ENCODE measurements around the gene IL1A. TPM values are rescaled to one million over a fixed set of nuclear protein-coding genes. Genes with fewer than 3 reads are reported as not detected.

The IL1A gene
- total and polyA plus RNA-seq, 2 donors (not counting 3 experiments of a cell fraction or from before 2014, with no cell fraction given) = 0.29 to 1.4 TPM

DNA sequence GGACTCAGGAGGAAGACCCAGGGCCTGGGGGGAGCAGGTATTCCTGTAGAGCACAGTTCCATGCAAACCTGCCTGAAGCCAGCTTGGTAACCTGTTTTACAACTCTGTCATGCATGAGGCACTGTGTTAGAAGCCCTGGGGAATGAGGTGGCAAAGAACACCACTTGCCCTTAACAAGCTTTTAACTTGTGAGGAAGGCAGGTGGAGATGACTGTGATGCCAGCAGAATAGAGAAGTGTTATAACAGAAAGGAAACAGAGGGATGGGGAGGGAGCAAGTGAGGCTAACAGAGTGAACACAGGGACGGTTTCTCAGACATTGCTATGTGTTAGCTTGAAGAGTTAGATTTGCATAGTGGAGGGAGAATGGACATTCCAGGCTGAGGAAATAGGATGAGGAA is 11.5 kb upstream of the IL1A start:
- H3K9me1 ChIP-seq (replicated peaks; ENCODE audit: control insufficient read depth, extremely low read depth, insufficient read depth, low read length) = no peaks in the 10 kb centered on the region
- POLR2A ChIA-PET = no interaction called here
- no TSS peak for BruUV-seq (replicated peaks)
- no peaks in the 10 kb centered on the region for H3K36me3 ChIP-seq (ENCODE audit: control insufficient read depth in 2 of 2, extremely low read depth in 1 of 2, insufficient read depth in 2 of 2, low read length in 2 of 2)
- H3K4me3 ChIP-seq (replicated peaks in 1 of 3; ENCODE audit: insufficient read depth in 1 of 3, low read depth in 1 of 3, low read length in 3 of 3) = no peak overlapping the region
- TF ChIP-seq MYC (IDR thresholded peaks at IDR 0.05; ENCODE audit: low read depth, low read length) = no peak
- TF ChIP-seq POLR2A (IDR thresholded peaks at IDR 0.05; ENCODE audit: low read depth, low read length) = no peak
- TF ChIP-seq, protein P1, sequence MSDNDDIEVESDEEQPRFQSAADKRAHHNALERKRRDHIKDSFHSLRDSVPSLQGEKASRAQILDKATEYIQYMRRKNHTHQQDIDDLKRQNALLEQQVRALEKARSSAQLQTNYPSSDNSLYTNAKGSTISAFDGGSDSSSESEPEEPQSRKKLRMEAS (IDR thresholded peaks at IDR 0.05; ENCODE audit: insufficient read depth, insufficient read length) = no peak
- TF ChIP-seq EZH2 (IDR thresholded peaks at IDR 0.05; ENCODE audit: borderline replicate concordance, low read depth, low read length, severe bottlenecking) = no peak
- TF ChIP-seq, protein P2, sequence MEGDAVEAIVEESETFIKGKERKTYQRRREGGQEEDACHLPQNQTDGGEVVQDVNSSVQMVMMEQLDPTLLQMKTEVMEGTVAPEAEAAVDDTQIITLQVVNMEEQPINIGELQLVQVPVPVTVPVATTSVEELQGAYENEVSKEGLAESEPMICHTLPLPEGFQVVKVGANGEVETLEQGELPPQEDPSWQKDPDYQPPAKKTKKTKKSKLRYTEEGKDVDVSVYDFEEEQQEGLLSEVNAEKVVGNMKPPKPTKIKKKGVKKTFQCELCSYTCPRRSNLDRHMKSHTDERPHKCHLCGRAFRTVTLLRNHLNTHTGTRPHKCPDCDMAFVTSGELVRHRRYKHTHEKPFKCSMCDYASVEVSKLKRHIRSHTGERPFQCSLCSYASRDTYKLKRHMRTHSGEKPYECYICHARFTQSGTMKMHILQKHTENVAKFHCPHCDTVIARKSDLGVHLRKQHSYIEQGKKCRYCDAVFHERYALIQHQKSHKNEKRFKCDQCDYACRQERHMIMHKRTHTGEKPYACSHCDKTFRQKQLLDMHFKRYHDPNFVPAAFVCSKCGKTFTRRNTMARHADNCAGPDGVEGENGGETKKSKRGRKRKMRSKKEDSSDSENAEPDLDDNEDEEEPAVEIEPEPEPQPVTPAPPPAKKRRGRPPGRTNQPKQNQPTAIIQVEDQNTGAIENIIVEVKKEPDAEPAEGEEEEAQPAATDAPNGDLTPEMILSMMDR (IDR thresholded peaks at IDR 0.05; ENCODE audit: extremely low read depth in 1 of 2, insufficient read depth in 1 of 2, low read depth in 1 of 2, low read length in 2 of 2) = no peak
- TF ChIP-seq FOS (IDR thresholded peaks at IDR 0.05; ENCODE audit: borderline replicate concordance, insufficient read depth, low read length) = no peak
- no peak for TF ChIP-seq POLR2AphosphoS5 (IDR thresholded peaks at IDR 0.05; ENCODE audit: insufficient read depth, low read depth, low read length)
- peaks cover 16% of the 10 kb centered on the region for H3K4me1 ChIP-seq (ENCODE audit: control insufficient read depth, extremely low read depth, insufficient read depth, low read length)
- no peak for DNase-seq (ENCODE audit: low read depth, low spot score)
- FAIRE-seq = no peak
- H3K79me2 ChIP-seq (ENCODE audit: control insufficient read depth, insufficient read depth, low read length) = no peaks in the 10 kb centered on the region
- H4K20me1 ChIP-seq (replicated peaks; ENCODE audit: control insufficient read depth, extremely low read depth, insufficient read depth, low read length) = no peaks in the 10 kb centered on the region
- H3K27me3 ChIP-seq (ENCODE audit: control insufficient read depth in 2 of 2, insufficient read depth in 2 of 2, low read length in 2 of 2) = no peaks in the 10 kb centered on the region
- no peak overlapping the region for H3K4me2 ChIP-seq (ENCODE audit: insufficient read depth, low read length)
- no peak overlapping the region for H3K9ac ChIP-seq (replicated peaks; ENCODE audit: extremely low read depth, insufficient read depth, low read length)
- no peak overlapping the region for H3K27ac ChIP-seq (ENCODE audit: insufficient read depth, low read depth, low read length)
- no peaks in the 10 kb centered on the region for H3K9me3 ChIP-seq (replicated peaks; ENCODE audit: control insufficient read depth, insufficient read depth, low read length)
- CTCF ChIA-PET = interaction anchor here (1.4 kb wide), 1 partner anchor 34 kb away, joined by 3 read pairs; no protein-coding TSS in a partner anchor
- no peak overlapping the region for H2AFZ ChIP-seq (ENCODE audit: low read depth, low read length)
- dilution Hi-C loops (cut with MboI; ENCODE audit: extremely low pct_ligation_motif_present, low sequenced_read_pairs) (no loop called here), intact Hi-C loops (cut with micrococcal nuclease) (no loop called here)

Data from endothelial cell of umbilical vein (primary cell).